ENCODE results near the gene PI16.

PI16 gene

DNA sequence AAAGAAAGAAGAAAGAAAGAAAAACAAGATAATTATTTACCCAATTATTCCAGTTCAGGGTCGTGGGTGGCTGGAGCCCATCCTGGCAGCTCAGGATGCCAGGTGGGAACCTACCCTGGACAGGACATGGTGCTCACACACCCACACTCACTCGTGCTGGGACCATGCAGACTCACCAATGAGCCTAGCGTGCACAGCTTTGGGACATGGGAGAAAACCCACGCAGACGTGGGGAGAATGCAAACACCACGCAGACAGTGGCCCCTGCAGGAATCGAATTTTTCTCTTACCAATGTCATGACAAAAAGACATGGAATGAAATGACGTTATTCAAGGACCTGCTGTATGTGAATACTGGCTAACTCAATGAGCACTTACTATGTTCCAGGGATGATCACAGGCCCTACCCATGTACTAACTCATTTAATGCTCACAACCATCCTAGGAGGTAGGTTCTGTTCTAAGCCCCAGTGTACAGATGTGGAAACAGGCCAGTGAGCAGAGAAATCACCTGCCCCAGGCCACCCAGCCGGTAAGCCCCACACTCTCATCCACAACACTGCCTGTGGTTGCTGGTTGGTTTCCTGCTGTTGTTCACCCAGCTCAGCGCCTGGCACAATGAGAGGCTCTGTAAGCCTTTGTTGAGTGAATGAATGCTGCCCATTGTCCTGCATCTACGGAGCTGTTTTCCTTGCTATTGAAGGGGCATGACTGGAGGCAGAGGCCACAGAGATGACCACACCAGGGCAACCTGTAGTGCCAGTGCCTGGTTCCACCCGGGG lies 6.8 kb upstream of the PI16 start:
- TF ChIP-seq REST (IDR thresholded peaks at IDR 0.05; ENCODE audit: insufficient read depth in 1 of 2, low read depth in 2 of 2, low read length in 2 of 2) = no peak
- TF ChIP-seq POLR2AphosphoS5 (IDR thresholded peaks at IDR 0.05; ENCODE audit: low read depth, low read length) = no peak
- no peak for TF ChIP-seq FOXP2 (optimal IDR thresholded peaks at IDR 0.05; ENCODE audit: borderline replicate concordance, extremely low read depth, extremely low read length, insufficient read depth)
- no peak for TF ChIP-seq SIN3A (IDR thresholded peaks at IDR 0.05; ENCODE audit: borderline replicate concordance, insufficient read depth, low read length)
- no peak for TF ChIP-seq TAF1 (IDR thresholded peaks at IDR 0.05; ENCODE audit: borderline replicate concordance, insufficient read depth, low read length)

- TF ChIP-seq TAF1 (IDR thresholded peaks at IDR 0.05; ENCODE audit: borderline replicate concordance, insufficient read depth, low read length) (no peak), FOXP2 (optimal IDR thresholded peaks at IDR 0.05; ENCODE audit: borderline replicate concordance, extremely low read depth, extremely low read length, insufficient read depth) (no peak), SIN3A (IDR thresholded peaks at IDR 0.05; ENCODE audit: borderline replicate concordance, insufficient read depth, low read length) (no peak), REST (IDR thresholded peaks at IDR 0.05; ENCODE audit: insufficient read depth in 1 of 2, low read depth in 2 of 2, low read length in 2 of 2) (no peak), POLR2AphosphoS5 (IDR thresholded peaks at IDR 0.05; ENCODE audit: low read depth, low read length) (no peak)
Measured at GRCh38 chr6:36949636-36950035, 4.9 kb upstream of the PI16 start.

DNA sequence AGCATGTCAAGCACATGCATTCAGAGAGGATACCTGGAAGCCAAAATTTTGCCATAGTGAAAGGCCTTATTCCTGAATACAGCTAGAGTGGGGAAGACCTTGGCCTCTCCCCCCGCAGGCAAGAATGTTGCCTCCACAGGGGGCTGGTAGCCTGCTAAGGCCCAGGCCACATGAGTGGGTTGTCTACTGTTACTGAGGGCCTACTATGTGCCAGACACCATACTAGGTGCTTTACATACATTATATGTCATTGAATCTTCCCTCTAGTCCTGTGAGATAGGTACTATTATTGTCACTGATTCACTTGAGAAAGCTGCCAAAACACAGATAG lies 642 bp upstream of the PI16 start:
- TF ChIP-seq SIN3A (IDR thresholded peaks at IDR 0.05; ENCODE audit: borderline replicate concordance, insufficient read depth, low read length) (no peak), TAF1 (IDR thresholded peaks at IDR 0.05; ENCODE audit: borderline replicate concordance, insufficient read depth, low read length) (no peak), POLR2AphosphoS5 (IDR thresholded peaks at IDR 0.05; ENCODE audit: low read depth, low read length) (no peak)

DNA sequence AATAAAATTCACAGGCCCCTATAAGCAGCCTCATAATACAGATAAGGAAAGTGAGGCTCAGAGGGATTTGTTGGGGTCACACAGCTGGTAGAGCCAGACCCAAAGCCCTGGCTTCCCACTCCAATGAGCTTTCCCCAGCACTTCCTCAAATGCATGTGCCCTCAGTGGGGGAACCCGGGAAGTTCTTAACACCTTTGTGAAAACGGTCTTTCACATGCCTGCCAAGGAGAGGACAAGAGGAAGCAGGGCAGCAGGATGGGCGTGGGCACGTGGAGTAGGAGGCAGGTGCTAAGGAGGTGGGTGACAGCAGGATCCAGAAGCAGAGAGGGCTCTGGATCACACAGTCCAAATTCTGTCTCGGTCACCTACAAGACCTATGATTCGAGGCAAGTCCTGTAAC lies 598 bp downstream of the PI16 start:
- no peak for TF ChIP-seq SIN3A (IDR thresholded peaks at IDR 0.05; ENCODE audit: borderline replicate concordance, insufficient read depth, low read length)
- no peak for TF ChIP-seq TAF1 (IDR thresholded peaks at IDR 0.05; ENCODE audit: borderline replicate concordance, insufficient read depth, low read length)
- TF ChIP-seq FOXP2 (optimal IDR thresholded peaks at IDR 0.05; ENCODE audit: borderline replicate concordance, extremely low read depth, extremely low read length, insufficient read depth) = no peak
- no peak for TF ChIP-seq REST (IDR thresholded peaks at IDR 0.05; ENCODE audit: insufficient read depth in 1 of 2, low read depth in 2 of 2, low read length in 2 of 2)
- no peak for TF ChIP-seq POLR2AphosphoS5 (IDR thresholded peaks at IDR 0.05; ENCODE audit: low read depth, low read length)

GRCh38 chr6:36955671-36956445 lies 1.3 kb downstream of the PI16 start:
- TF ChIP-seq TAF1 (IDR thresholded peaks at IDR 0.05; ENCODE audit: borderline replicate concordance, insufficient read depth, low read length) (no peak), SIN3A (IDR thresholded peaks at IDR 0.05; ENCODE audit: borderline replicate concordance, insufficient read depth, low read length) (no peak), POLR2AphosphoS5 (IDR thresholded peaks at IDR 0.05; ENCODE audit: low read depth, low read length) (no peak), FOXP2 (optimal IDR thresholded peaks at IDR 0.05; ENCODE audit: borderline replicate concordance, extremely low read depth, extremely low read length, insufficient read depth) (no peak), REST (IDR thresholded peaks at IDR 0.05; ENCODE audit: insufficient read depth in 1 of 2, low read depth in 2 of 2, low read length in 2 of 2) (no peak)
